ENCODE measurements around the gene LMO3. TPM values are rescaled to one million over a fixed set of nuclear protein-coding genes. Genes with fewer than 3 reads are reported as not detected.

LMO3 gene
- total RNA-seq, 1 experiment from 2014 or later = 0.34 TPM

- no peak overlapping the region for H2AFZ ChIP-seq (ENCODE audit: low read depth, low read length, poor library complexity, severe bottlenecking)
- H3K36me3 ChIP-seq (ENCODE audit: control insufficient read depth in 1 of 2, insufficient read depth in 2 of 2, low read length in 2 of 2) = no peaks in the 10 kb centered on the region
- no peak for TF ChIP-seq SRF (IDR thresholded peaks at IDR 0.05; ENCODE audit: low read depth)
- no peak for TF ChIP-seq TCF7L2 (IDR thresholded peaks at IDR 0.05; ENCODE audit: borderline replicate concordance, extremely low read depth, insufficient read depth, insufficient read length)
- TF ChIP-seq, protein P1, sequence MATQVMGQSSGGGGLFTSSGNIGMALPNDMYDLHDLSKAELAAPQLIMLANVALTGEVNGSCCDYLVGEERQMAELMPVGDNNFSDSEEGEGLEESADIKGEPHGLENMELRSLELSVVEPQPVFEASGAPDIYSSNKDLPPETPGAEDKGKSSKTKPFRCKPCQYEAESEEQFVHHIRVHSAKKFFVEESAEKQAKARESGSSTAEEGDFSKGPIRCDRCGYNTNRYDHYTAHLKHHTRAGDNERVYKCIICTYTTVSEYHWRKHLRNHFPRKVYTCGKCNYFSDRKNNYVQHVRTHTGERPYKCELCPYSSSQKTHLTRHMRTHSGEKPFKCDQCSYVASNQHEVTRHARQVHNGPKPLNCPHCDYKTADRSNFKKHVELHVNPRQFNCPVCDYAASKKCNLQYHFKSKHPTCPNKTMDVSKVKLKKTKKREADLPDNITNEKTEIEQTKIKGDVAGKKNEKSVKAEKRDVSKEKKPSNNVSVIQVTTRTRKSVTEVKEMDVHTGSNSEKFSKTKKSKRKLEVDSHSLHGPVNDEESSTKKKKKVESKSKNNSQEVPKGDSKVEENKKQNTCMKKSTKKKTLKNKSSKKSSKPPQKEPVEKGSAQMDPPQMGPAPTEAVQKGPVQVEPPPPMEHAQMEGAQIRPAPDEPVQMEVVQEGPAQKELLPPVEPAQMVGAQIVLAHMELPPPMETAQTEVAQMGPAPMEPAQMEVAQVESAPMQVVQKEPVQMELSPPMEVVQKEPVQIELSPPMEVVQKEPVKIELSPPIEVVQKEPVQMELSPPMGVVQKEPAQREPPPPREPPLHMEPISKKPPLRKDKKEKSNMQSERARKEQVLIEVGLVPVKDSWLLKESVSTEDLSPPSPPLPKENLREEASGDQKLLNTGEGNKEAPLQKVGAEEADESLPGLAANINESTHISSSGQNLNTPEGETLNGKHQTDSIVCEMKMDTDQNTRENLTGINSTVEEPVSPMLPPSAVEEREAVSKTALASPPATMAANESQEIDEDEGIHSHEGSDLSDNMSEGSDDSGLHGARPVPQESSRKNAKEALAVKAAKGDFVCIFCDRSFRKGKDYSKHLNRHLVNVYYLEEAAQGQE (IDR thresholded peaks at IDR 0.05; ENCODE audit: low read depth) = no peak
- no peak for TF ChIP-seq ELF1 (IDR thresholded peaks at IDR 0.05; ENCODE audit: borderline replicate concordance, low read depth)
- TF ChIP-seq RAD21 (IDR thresholded peaks at IDR 0.05; ENCODE audit: low read depth) = no peak
- no peak for TF ChIP-seq CEBPB (IDR thresholded peaks at IDR 0.05; ENCODE audit: low read depth)
- no peak for TF ChIP-seq EZH2 (IDR thresholded peaks at IDR 0.05)
- TF ChIP-seq EZH2phosphoT487 (IDR thresholded peaks at IDR 0.05; ENCODE audit: borderline replicate concordance) = no peak
- TF ChIP-seq EGR1 (IDR thresholded peaks at IDR 0.05; ENCODE audit: low read depth) = no peak
- no peak for TF ChIP-seq POLR2A (IDR thresholded peaks at IDR 0.05; ENCODE audit: borderline replicate concordance, extremely low read depth, insufficient read depth, insufficient read length)
- TF ChIP-seq, protein P2, sequence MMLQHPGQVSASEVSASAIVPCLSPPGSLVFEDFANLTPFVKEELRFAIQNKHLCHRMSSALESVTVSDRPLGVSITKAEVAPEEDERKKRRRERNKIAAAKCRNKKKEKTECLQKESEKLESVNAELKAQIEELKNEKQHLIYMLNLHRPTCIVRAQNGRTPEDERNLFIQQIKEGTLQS (IDR thresholded peaks at IDR 0.05) = no peak
- TF ChIP-seq, protein P3, sequence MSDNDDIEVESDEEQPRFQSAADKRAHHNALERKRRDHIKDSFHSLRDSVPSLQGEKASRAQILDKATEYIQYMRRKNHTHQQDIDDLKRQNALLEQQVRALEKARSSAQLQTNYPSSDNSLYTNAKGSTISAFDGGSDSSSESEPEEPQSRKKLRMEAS (IDR thresholded peaks at IDR 0.05) = no peak
- no peak for TF ChIP-seq ZNF274 (IDR thresholded peaks at IDR 0.05; ENCODE audit: low read depth, low read length)
- TF ChIP-seq SIN3A (IDR thresholded peaks at IDR 0.05; ENCODE audit: low read depth) = no peak
- TF ChIP-seq, protein P4, sequence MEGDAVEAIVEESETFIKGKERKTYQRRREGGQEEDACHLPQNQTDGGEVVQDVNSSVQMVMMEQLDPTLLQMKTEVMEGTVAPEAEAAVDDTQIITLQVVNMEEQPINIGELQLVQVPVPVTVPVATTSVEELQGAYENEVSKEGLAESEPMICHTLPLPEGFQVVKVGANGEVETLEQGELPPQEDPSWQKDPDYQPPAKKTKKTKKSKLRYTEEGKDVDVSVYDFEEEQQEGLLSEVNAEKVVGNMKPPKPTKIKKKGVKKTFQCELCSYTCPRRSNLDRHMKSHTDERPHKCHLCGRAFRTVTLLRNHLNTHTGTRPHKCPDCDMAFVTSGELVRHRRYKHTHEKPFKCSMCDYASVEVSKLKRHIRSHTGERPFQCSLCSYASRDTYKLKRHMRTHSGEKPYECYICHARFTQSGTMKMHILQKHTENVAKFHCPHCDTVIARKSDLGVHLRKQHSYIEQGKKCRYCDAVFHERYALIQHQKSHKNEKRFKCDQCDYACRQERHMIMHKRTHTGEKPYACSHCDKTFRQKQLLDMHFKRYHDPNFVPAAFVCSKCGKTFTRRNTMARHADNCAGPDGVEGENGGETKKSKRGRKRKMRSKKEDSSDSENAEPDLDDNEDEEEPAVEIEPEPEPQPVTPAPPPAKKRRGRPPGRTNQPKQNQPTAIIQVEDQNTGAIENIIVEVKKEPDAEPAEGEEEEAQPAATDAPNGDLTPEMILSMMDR (IDR thresholded peaks at IDR 0.05 in 2 of 3, conservative IDR thresholded peaks at IDR 0.05 in 1 of 3; ENCODE audit: borderline replicate concordance in 1 of 3, insufficient read depth in 1 of 3, low read depth in 2 of 3, low read length in 2 of 3) = no peak
- TF ChIP-seq YY1 (IDR thresholded peaks at IDR 0.05; ENCODE audit: extremely low read depth, insufficient replicate concordance, low read depth, low read length) = no peak
- no peak for TF ChIP-seq POLR2AphosphoS5 (IDR thresholded peaks at IDR 0.05; ENCODE audit: low read depth, low read length)
- no peak for TF ChIP-seq ZFX (IDR thresholded peaks at IDR 0.05)
- TF ChIP-seq, protein P5, sequence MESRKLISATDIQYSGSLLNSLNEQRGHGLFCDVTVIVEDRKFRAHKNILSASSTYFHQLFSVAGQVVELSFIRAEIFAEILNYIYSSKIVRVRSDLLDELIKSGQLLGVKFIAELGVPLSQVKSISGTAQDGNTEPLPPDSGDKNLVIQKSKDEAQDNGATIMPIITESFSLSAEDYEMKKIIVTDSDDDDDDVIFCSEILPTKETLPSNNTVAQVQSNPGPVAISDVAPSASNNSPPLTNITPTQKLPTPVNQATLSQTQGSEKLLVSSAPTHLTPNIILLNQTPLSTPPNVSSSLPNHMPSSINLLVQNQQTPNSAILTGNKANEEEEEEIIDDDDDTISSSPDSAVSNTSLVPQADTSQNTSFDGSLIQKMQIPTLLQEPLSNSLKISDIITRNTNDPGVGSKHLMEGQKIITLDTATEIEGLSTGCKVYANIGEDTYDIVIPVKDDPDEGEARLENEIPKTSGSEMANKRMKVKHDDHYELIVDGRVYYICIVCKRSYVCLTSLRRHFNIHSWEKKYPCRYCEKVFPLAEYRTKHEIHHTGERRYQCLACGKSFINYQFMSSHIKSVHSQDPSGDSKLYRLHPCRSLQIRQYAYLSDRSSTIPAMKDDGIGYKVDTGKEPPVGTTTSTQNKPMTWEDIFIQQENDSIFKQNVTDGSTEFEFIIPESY (IDR thresholded peaks at IDR 0.05; ENCODE audit: extremely low read depth, insufficient replicate concordance, low read length) = no peak
- no peaks in the 10 kb centered on the region for H3K4me1 ChIP-seq (ENCODE audit: control insufficient read depth in 1 of 2, insufficient read depth in 2 of 2, low read length in 2 of 2)
- CTCF ChIA-PET = no interaction called here
- H4K20me1 ChIP-seq (ENCODE audit: insufficient read depth) = no peaks in the 10 kb centered on the region
- H3K27ac ChIP-seq (ENCODE audit: low read depth, low read length) = no peak overlapping the region
- no TSS peak for BruUV-seq (replicated peaks)
- H3K4me2 ChIP-seq (ENCODE audit: low read length) = no peak overlapping the region
- DNase-seq (ENCODE audit: low read depth, low spot score) (no peak), ATAC-seq (no peak)
- POLR2A ChIA-PET = no interaction called here
- H3K9me2 ChIP-seq (ENCODE audit: insufficient read depth) = no peaks in the 10 kb centered on the region
- H3K27me3 ChIP-seq (ENCODE audit: insufficient read depth, low read length) = no peaks in the 10 kb centered on the region
- no peak overlapping the region for H3K9ac ChIP-seq (ENCODE audit: low read length)
- no peaks in the 10 kb centered on the region for H3K79me2 ChIP-seq (ENCODE audit: insufficient read depth, low read length)
- H3K4me3 ChIP-seq (replicated peaks in 1 of 2; ENCODE audit: low read depth in 1 of 2, low read length in 2 of 2) = no peak overlapping the region
- intact Hi-C loops (cut with micrococcal nuclease) = no loop called here
- H3K9me3 ChIP-seq (ENCODE audit: control insufficient read depth in 1 of 2, insufficient read depth in 1 of 2, low read depth in 1 of 2, low read length in 2 of 2) = no peaks in the 10 kb centered on the region
- RAD21 ChIA-PET (ENCODE audit: low non-redundant PET in 1 of 2, low total read pairs in 2 of 2, uncharacterized antibody in 2 of 2, unreplicated experiment in 2 of 2) = no interaction called here
Measured at GRCh38 chr12:16606991-16607390, 1.0 kb upstream of the LMO3 start.
